ENCODE measurements around the gene FOXO4. TPM values are rescaled to one million over a fixed set of nuclear protein-coding genes. Genes with fewer than 3 reads are reported as not detected.
A peak's percentile ranks its signal among the peaks of the same experiment; 100 is the strongest.

FOXO4 gene
- total and polyA plus RNA-seq, 5 donors from 2014 or later = 1.8 to 49.9 (median 2.8) TPM

GRCh38 chrX:71118985-71119535, 23.4 kb downstream of the FOXO4 start:
- H3K4me3 Mint-ChIP-seq = peak overlapping the region; percentile 91 to 95 (median 92)
- Histone ChIP-seq H3K27me3 (ENCODE audit: control insufficient read depth, insufficient read depth, low read length) (no peaks in the 10 kb centered on the region), H3K4me1 (ENCODE audit: control insufficient read depth, insufficient read depth, low read length, poor library complexity, severe bottlenecking) (peaks cover 19% of the 10 kb centered on the region), H3K9me3 (ENCODE audit: control insufficient read depth in 2 of 2, low read length in 2 of 2) (no peaks in the 10 kb centered on the region), H3K4me3 (ENCODE audit: low read depth, low read length) (peak overlapping the region; percentile 66), H3K36me3 (ENCODE audit: control insufficient read depth, insufficient read depth, low read length) (peaks cover 29% of the 10 kb centered on the region), H3K27ac (ENCODE audit: insufficient read depth, low read length, poor library complexity, severe bottlenecking) (peak overlapping the region; percentile 84)
- no peaks in the 10 kb centered on the region for H3K9me3 Mint-ChIP-seq
- H3K36me3 Mint-ChIP-seq = peaks cover 16% of the 10 kb centered on the region
- no peak for DNase-seq
- ATAC-seq (ENCODE audit: low read depth in 2 of 2) = no peak
- no peaks in the 10 kb centered on the region for H3K27me3 Mint-ChIP-seq
- peak overlapping the region in 2 of 3 donors; percentile 71 to 93 for H3K27ac Mint-ChIP-seq
- peaks cover 0 to 42% (median 3%) of the 10 kb centered on the region in 4 donors for H3K4me1 Mint-ChIP-seq

DNA sequence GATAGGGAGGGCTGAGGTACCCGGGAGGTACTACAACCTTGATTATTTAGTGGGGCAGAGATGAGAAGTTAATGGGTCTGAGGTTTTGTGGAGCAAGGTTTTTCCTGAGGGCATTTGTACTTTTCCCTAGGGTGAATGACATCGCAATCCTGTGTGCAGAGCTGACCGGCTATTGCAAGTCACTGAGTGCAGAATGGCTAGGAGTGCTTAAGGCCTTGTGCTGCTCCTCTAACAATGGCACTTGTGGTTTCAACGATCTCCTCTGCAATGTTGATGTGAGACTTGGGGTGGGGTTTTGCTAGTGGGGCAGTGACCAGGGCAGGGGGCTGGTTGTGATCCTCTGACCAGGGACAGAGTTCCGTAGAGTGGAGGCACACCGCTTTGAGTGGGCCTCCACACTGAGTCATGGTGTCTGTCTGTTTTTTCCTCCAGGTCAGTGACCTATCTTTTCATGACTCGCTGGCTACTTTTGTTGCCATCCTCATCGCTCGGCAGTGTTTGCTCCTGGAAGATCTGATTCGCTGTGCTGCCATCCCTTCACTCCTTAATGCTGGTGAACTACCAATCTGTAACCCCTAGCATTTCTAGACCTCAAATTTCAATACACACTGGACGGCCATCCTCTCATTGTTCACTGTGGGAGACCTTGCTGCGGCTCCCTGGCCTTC, 32.6 kb downstream of the FOXO4 start:
- Histone ChIP-seq H3K4me1 (ENCODE audit: control insufficient read depth, insufficient read depth, low read length, poor library complexity, severe bottlenecking) (peaks cover 9% of the 10 kb centered on the region), H3K27ac (ENCODE audit: insufficient read depth, low read length, poor library complexity, severe bottlenecking) (no peak overlapping the region), H3K9me3 (ENCODE audit: control insufficient read depth in 2 of 2, low read length in 2 of 2) (no peaks in the 10 kb centered on the region), H3K27me3 (ENCODE audit: control insufficient read depth, insufficient read depth, low read length) (no peaks in the 10 kb centered on the region), H3K36me3 (ENCODE audit: control insufficient read depth, insufficient read depth, low read length) (peaks cover 74% of the 10 kb centered on the region), H3K4me3 (ENCODE audit: low read depth, low read length) (no peak overlapping the region)
- no peak for DNase-seq
- H3K9me3 Mint-ChIP-seq = no peaks in the 10 kb centered on the region
- H3K36me3 Mint-ChIP-seq = peaks cover 37% of the 10 kb centered on the region
- no peak overlapping the region for H3K4me3 Mint-ChIP-seq
- ATAC-seq (ENCODE audit: low read depth in 2 of 2) = no peak
- H3K27me3 Mint-ChIP-seq = no peaks in the 10 kb centered on the region
- peaks cover 6 to 28% (median 10%) of the 10 kb centered on the region in 4 donors for H3K4me1 Mint-ChIP-seq
- peak overlapping the region; percentile 72 to 92 (median 83) for H3K27ac Mint-ChIP-seq

DNA sequence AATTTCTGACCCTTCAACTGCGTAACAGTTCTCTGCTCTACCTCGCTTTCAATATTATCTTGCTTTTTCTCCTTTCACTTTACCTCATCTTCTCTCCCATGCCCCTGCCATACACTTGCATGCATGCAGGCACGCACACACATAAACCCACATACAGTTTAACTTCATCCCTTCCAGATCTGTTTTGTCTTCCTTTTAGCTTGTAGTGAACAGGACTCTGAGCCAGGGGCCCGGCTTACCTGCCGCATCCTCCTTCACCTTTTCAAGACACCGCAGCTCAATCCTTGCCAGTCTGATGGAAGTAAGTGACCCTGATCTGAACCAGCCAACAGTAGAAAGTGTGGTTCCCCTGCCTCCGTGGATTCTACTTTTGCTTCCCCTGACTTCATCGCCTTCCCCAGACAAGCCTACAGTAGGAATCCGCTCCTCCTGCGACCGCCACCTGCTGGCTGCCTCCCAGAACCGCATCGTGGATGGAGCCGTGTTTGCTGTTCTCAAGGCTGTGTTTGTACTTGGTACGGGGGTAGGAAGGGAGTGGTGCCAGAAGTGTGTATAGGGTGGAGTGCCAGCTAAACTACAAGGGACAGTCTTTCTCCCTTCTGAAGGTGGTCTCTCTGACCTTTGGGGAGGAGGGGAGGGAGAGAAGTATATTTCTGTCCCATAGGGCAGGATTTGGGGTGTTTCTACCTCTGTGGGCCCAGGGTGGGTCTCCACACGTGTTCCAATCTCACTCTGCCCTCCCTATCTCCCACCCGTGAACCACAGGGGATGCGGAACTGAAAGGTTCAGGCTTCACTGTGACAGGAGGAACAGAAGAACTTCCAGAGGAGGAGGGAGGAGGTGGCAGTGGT, 33.5 kb downstream of the FOXO4 start:
- no peaks in the 10 kb centered on the region for H3K9me3 Mint-ChIP-seq
- H3K4me3 Mint-ChIP-seq = peak overlapping the region in 1 of 4 donors; percentile 3
- H3K27ac ChIP-seq (ENCODE audit: insufficient read depth, low read length, poor library complexity, severe bottlenecking) = peak overlapping the region; percentile 47
- DNase-seq = peak; percentile 62 to 83 (median 76)
- H3K4me3 ChIP-seq (ENCODE audit: low read depth, low read length) = no peak overlapping the region
- H3K27me3 Mint-ChIP-seq = no peaks in the 10 kb centered on the region
- peaks cover 71% of the 10 kb centered on the region for H3K36me3 ChIP-seq (ENCODE audit: control insufficient read depth, insufficient read depth, low read length)
- no peaks in the 10 kb centered on the region for H3K27me3 ChIP-seq (ENCODE audit: control insufficient read depth, insufficient read depth, low read length)
- H3K9me3 ChIP-seq (ENCODE audit: control insufficient read depth in 2 of 2, low read length in 2 of 2) = no peaks in the 10 kb centered on the region
- peaks cover 6 to 24% (median 10%) of the 10 kb centered on the region in 4 donors for H3K4me1 Mint-ChIP-seq
- H3K36me3 Mint-ChIP-seq = peaks cover 33% of the 10 kb centered on the region
- peaks cover 9% of the 10 kb centered on the region for H3K4me1 ChIP-seq (ENCODE audit: control insufficient read depth, insufficient read depth, low read length, poor library complexity, severe bottlenecking)
- peak; percentile 74 to 82 for ATAC-seq (ENCODE audit: low read depth in 2 of 2)
- H3K27ac Mint-ChIP-seq = peak overlapping the region; percentile 72 to 95 (median 92)

DNA sequence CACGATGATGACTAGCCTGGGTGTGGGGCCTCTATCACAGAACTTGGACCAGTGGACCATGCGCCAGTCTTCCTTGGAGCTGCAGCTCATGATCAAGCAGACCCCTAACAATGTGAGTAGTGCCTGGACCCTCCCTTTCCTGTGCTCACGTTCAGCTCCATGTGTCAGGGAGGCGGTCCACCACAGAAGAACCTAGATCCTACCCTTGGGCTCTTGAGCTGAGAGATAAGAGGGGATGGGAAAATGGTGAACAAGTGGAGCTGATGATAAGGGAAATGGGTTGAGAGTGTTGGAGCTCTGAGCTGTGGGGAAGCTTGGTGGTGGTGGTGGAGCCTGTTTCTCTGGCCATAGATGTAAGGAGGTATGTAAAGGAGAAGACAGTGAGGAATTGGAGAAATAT, 35.9 kb downstream of the FOXO4 start:
- no peak overlapping the region for H3K27ac Mint-ChIP-seq
- ATAC-seq (ENCODE audit: low read depth in 2 of 2) (no peak), DNase-seq (no peak)
- Histone ChIP-seq H3K36me3 (ENCODE audit: control insufficient read depth, insufficient read depth, low read length) (peaks cover 71% of the 10 kb centered on the region), H3K9me3 (ENCODE audit: control insufficient read depth in 2 of 2, low read length in 2 of 2) (no peaks in the 10 kb centered on the region), H3K27me3 (ENCODE audit: control insufficient read depth, insufficient read depth, low read length) (no peaks in the 10 kb centered on the region), H3K4me3 (ENCODE audit: low read depth, low read length) (no peak overlapping the region), H3K4me1 (ENCODE audit: control insufficient read depth, insufficient read depth, low read length, poor library complexity, severe bottlenecking) (peaks cover 9% of the 10 kb centered on the region), H3K27ac (ENCODE audit: insufficient read depth, low read length, poor library complexity, severe bottlenecking) (no peak overlapping the region)
- no peaks in the 10 kb centered on the region for H3K27me3 Mint-ChIP-seq
- peaks cover 6 to 21% (median 10%) of the 10 kb centered on the region in 4 donors for H3K4me1 Mint-ChIP-seq
- peaks cover 0 to 2% (median 0%) of the 10 kb centered on the region in 7 donors for H3K9me3 Mint-ChIP-seq
- no peak overlapping the region for H3K4me3 Mint-ChIP-seq
- H3K36me3 Mint-ChIP-seq = peaks cover 34% of the 10 kb centered on the region

GRCh38 chrX:71140440-71140839, 44.8 kb downstream of the FOXO4 start:
- Histone ChIP-seq H3K9me3 (ENCODE audit: control insufficient read depth in 2 of 2, low read length in 2 of 2) (no peaks in the 10 kb centered on the region), H3K27ac (ENCODE audit: insufficient read depth, low read length, poor library complexity, severe bottlenecking) (no peak overlapping the region), H3K4me1 (ENCODE audit: control insufficient read depth, insufficient read depth, low read length, poor library complexity, severe bottlenecking) (peaks cover 3% of the 10 kb centered on the region), H3K27me3 (ENCODE audit: control insufficient read depth, insufficient read depth, low read length) (no peaks in the 10 kb centered on the region), H3K4me3 (ENCODE audit: low read depth, low read length) (no peak overlapping the region), H3K36me3 (ENCODE audit: control insufficient read depth, insufficient read depth, low read length) (peaks cover 40% of the 10 kb centered on the region)
- DNase-seq = no peak
- Mint-ChIP-seq H3K36me3 (peaks cover 21% of the 10 kb centered on the region), H3K4me3 (no peak overlapping the region), H3K9me3 (peaks cover 0 to 2% (median 0%) of the 10 kb centered on the region in 7 donors), H3K27me3 (no peaks in the 10 kb centered on the region), H3K27ac (peak overlapping the region in 1 of 3 donors; percentile 56), H3K4me1 (peaks cover 0 to 12% (median 4%) of the 10 kb centered on the region in 4 donors)
- ATAC-seq (ENCODE audit: low read depth in 2 of 2) = no peak

- Mint-ChIP-seq H3K27ac (peak overlapping the region in 1 of 3 donors; percentile 46), H3K27me3 (no peaks in the 10 kb centered on the region), H3K4me1 (peaks cover 0 to 20% (median 9%) of the 10 kb centered on the region in 4 donors), H3K36me3 (peaks cover 12% of the 10 kb centered on the region), H3K9me3 (no peaks in the 10 kb centered on the region), H3K4me3 (no peak overlapping the region)
- DNase-seq (no peak), ATAC-seq (ENCODE audit: low read depth in 2 of 2) (no peak)
- Histone ChIP-seq H3K36me3 (ENCODE audit: control insufficient read depth, insufficient read depth, low read length) (peaks cover 18% of the 10 kb centered on the region), H3K27me3 (ENCODE audit: control insufficient read depth, insufficient read depth, low read length) (no peaks in the 10 kb centered on the region), H3K4me1 (ENCODE audit: control insufficient read depth, insufficient read depth, low read length, poor library complexity, severe bottlenecking) (peaks cover 3% of the 10 kb centered on the region), H3K4me3 (ENCODE audit: low read depth, low read length) (no peak overlapping the region), H3K27ac (ENCODE audit: insufficient read depth, low read length, poor library complexity, severe bottlenecking) (no peak overlapping the region), H3K9me3 (ENCODE audit: control insufficient read depth in 2 of 2, low read length in 2 of 2) (no peaks in the 10 kb centered on the region)
Observed at GRCh38 chrX:71143508-71143907, 47.9 kb downstream of the FOXO4 start.

DNA sequence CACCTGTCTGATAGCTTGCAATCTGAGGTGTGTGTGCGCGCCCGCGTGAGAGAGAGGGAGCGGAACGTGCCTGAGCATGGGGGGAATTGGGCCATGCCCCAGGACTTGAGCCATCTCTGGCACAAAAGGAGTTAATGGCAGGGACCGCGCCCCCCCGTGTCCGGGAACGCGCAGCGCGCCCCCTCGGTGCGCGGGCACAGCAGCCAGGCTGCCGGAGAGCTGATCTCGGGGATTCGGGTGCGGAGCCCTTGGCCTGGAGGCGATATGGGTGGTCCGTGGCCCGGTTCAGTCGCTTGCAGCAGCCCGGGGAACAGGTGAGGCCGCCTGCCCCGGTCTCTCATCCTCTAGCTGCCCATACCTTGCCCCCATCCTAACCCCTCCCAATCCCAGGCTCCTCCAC, 49.0 kb downstream of the FOXO4 start, which contains the start of gene NLGN3:
Gene NLGN3 (plus strand): TSS at position 191 of the 400 bp plus-strand sequence. CDS start 2,909 bp downstream, outside the sequence.
- H3K4me1 Mint-ChIP-seq = peaks cover 0 to 17% (median 7%) of the 10 kb centered on the region in 4 donors
- Histone ChIP-seq H3K9me3 (ENCODE audit: control insufficient read depth in 2 of 2, low read length in 2 of 2) (no peaks in the 10 kb centered on the region), H3K27me3 (ENCODE audit: control insufficient read depth, insufficient read depth, low read length) (no peaks in the 10 kb centered on the region), H3K4me1 (ENCODE audit: control insufficient read depth, insufficient read depth, low read length, poor library complexity, severe bottlenecking) (peaks cover 3% of the 10 kb centered on the region), H3K36me3 (ENCODE audit: control insufficient read depth, insufficient read depth, low read length) (peaks cover 8% of the 10 kb centered on the region), H3K4me3 (ENCODE audit: low read depth, low read length) (no peak within 1 kb of the TSS), H3K27ac (ENCODE audit: insufficient read depth, low read length, poor library complexity, severe bottlenecking) (no peak within 1 kb of the TSS)
- no peak for ATAC-seq (ENCODE audit: low read depth in 2 of 2)
- H3K36me3 Mint-ChIP-seq = peaks cover 7% of the 10 kb centered on the region
- H3K27me3 Mint-ChIP-seq = no peaks in the 10 kb centered on the region
- H3K27ac Mint-ChIP-seq = no peak within 1 kb of the TSS
- no peaks in the 10 kb centered on the region for H3K9me3 Mint-ChIP-seq
- H3K4me3 Mint-ChIP-seq = peak within 1 kb of the TSS in 2 of 4 donors; percentile 27 to 70
- DNase-seq = no peak
